Measurements from ENCODE around the gene SLC25A19. TPM values are rescaled to one million over a fixed set of nuclear protein-coding genes. Genes with fewer than 3 reads are reported as not detected.

SLC25A19 gene
- total and polyA plus RNA-seq, 2 donors (not counting 1 experiment from before 2014, with no cell fraction given): 36.8 to 46.4 TPM

- Histone ChIP-seq H3K79me2 (ENCODE audit: control insufficient read depth, insufficient read depth, low read length) (peaks cover 3% of the 10 kb centered on the region), H3K4me1 (ENCODE audit: control insufficient read depth in 2 of 2, insufficient read depth in 2 of 2, low read length in 2 of 2) (peaks cover 10 to 26% of the 10 kb centered on the region in 2 donors), H4K20me1 (ENCODE audit: control insufficient read depth, insufficient read depth, low read length, poor library complexity, severe bottlenecking) (no peaks in the 10 kb centered on the region), H3K36me3 (replicated peaks in 1 of 2; ENCODE audit: control extremely low read depth in 1 of 2, control insufficient read depth in 1 of 2, extremely low read depth in 1 of 2, insufficient read depth in 2 of 2, low read length in 1 of 2) (peaks cover 20 to 88% of the 10 kb centered on the region in 2 experiments), H3K27me3 (replicated peaks in 1 of 4; ENCODE audit: control extremely low read depth in 1 of 4, control insufficient read depth in 3 of 4, insufficient read depth in 4 of 4, low read length in 3 of 4) (no peaks in the 10 kb centered on the region), H3K9me3 (ENCODE audit: control extremely low read depth in 1 of 3, control insufficient read depth in 2 of 3, insufficient read depth in 1 of 3, low read length in 2 of 3) (no peaks in the 10 kb centered on the region), H3K27ac (ENCODE audit: low read length in 2 of 2) (no peak overlapping the region), H3K4me3 (ENCODE audit: control extremely low read depth in 1 of 5, extremely low read depth in 1 of 5, insufficient read depth in 1 of 5, low read depth in 2 of 5, low read length in 4 of 5) (no peak overlapping the region), H3K9ac (ENCODE audit: low read length) (no peak overlapping the region), H3K4me2 (replicated peaks; ENCODE audit: low read depth, low read length, poor library complexity, severe bottlenecking) (no peak overlapping the region), H2AFZ (ENCODE audit: insufficient read depth, low read depth, low read length, poor library complexity, severe bottlenecking) (no peak overlapping the region)
- peaks cover 21% of the 10 kb centered on the region for H3K4me1 Mint-ChIP-seq
- no peak for DNase-seq
- WGBS (ENCODE audit: insufficient coverage): 90% methylated on average over 8 of the region's 12 CpGs
- intact Hi-C loops (cut with micrococcal nuclease): loop anchor here (1.0 kb wide), 3 partner anchors 123 to 276 kb away; partner anchors contain the start of gene ARMC7
- no peaks in the 10 kb centered on the region for H3K9me3 Mint-ChIP-seq (ENCODE audit: insufficient read depth)
- TF ChIP-seq EZH2 (IDR thresholded peaks at IDR 0.05; ENCODE audit: borderline replicate concordance, insufficient read depth, low read depth, low read length, poor library complexity, severe bottlenecking) (no peak), CTCF (IDR thresholded peaks at IDR 0.05) (no peak)
- H3K27ac Mint-ChIP-seq: peak overlapping the region; percentile 16
- POLR2A ChIA-PET: interaction anchor here (0.6 kb wide), 2 partner anchors 364 to 663 kb away, joined by 4 to 14 read pairs; no protein-coding TSS in a partner anchor
- H3K4me3 Mint-ChIP-seq: no peak overlapping the region
- H3K27me3 Mint-ChIP-seq: no peaks in the 10 kb centered on the region
- ATAC-seq (ENCODE audit: low read depth): no peak
- CTCF ChIA-PET: interaction anchor here (0.5 to 3.8 kb wide), 15 partner anchors 7 to 776 kb away, joined by 3 to 25 read pairs (median 3); partner anchors contain the start of genes MIF4GD and NUP85
Observed at GRCh38 chr17:75237100-75238014, 51.9 kb downstream of the SLC25A19 start.

GRCh38 chr17:75232786-75233185 is 56.4 kb downstream of the SLC25A19 start:
- Histone ChIP-seq H3K79me2 (ENCODE audit: control insufficient read depth, insufficient read depth, low read length) (peaks cover 2% of the 10 kb centered on the region), H3K9me3 (ENCODE audit: control extremely low read depth in 1 of 3, control insufficient read depth in 2 of 3, insufficient read depth in 1 of 3, low read length in 2 of 3) (no peaks in the 10 kb centered on the region), H3K4me3 (ENCODE audit: control extremely low read depth in 1 of 5, extremely low read depth in 1 of 5, insufficient read depth in 1 of 5, low read depth in 2 of 5, low read length in 4 of 5) (no peak overlapping the region), H3K27me3 (replicated peaks in 1 of 4; ENCODE audit: control extremely low read depth in 1 of 4, control insufficient read depth in 3 of 4, insufficient read depth in 4 of 4, low read length in 3 of 4) (no peaks in the 10 kb centered on the region), H3K4me1 (ENCODE audit: control insufficient read depth in 2 of 2, insufficient read depth in 2 of 2, low read length in 2 of 2) (no peaks in the 10 kb centered on the region), H3K9ac (ENCODE audit: low read length) (no peak overlapping the region), H3K27ac (ENCODE audit: low read length in 2 of 2) (no peak overlapping the region), H4K20me1 (ENCODE audit: control insufficient read depth, insufficient read depth, low read length, poor library complexity, severe bottlenecking) (no peaks in the 10 kb centered on the region), H3K4me2 (replicated peaks; ENCODE audit: low read depth, low read length, poor library complexity, severe bottlenecking) (no peak overlapping the region), H3K36me3 (replicated peaks in 1 of 2; ENCODE audit: control extremely low read depth in 1 of 2, control insufficient read depth in 1 of 2, extremely low read depth in 1 of 2, insufficient read depth in 2 of 2, low read length in 1 of 2) (peaks cover 25 to 80% of the 10 kb centered on the region in 2 experiments), H2AFZ (ENCODE audit: insufficient read depth, low read depth, low read length, poor library complexity, severe bottlenecking) (no peak overlapping the region)
- ATAC-seq (ENCODE audit: low read depth): no peak
- intact Hi-C loops (cut with micrococcal nuclease): no loop called here
- Mint-ChIP-seq H3K9me3 (ENCODE audit: insufficient read depth) (no peaks in the 10 kb centered on the region), H3K4me3 (no peak overlapping the region), H3K27ac (no peak overlapping the region), H3K27me3 (no peaks in the 10 kb centered on the region), H3K4me1 (no peaks in the 10 kb centered on the region)
- DNase-seq: no peak
- no peak for TF ChIP-seq EZH2 (IDR thresholded peaks at IDR 0.05; ENCODE audit: borderline replicate concordance, insufficient read depth, low read depth, low read length, poor library complexity, severe bottlenecking)
- TF ChIP-seq CTCF (IDR thresholded peaks at IDR 0.05): no peak
- POLR2A ChIA-PET: no interaction called here
- CTCF ChIA-PET: no interaction called here
- 99% methylated on average over 12 of the region's 13 CpGs for WGBS (ENCODE audit: insufficient coverage)

All from B cell (primary cell).